Lung (tissue), 12 donors: ENCODE measurements around the gene NAB2. TPM values are rescaled to one million over a fixed set of nuclear protein-coding genes. Genes with fewer than 3 reads are reported as not detected.
A peak's percentile ranks its signal among the peaks of the same experiment; 100 is the strongest.

Source experiments
- ATAC-seq: fragments of 200-7000 bp; cut with Tn5 transposase; one replicate; pipeline ENCODE4 v1.9.1; 2020; ENCODE audit warnings: moderate number of reproducible peaks; ENCODE audit not compliant: insufficient read depth, low FRiP score
- DNase-seq, 3 donors: peaks; one replicate each; pipeline ENCODE4 v3.0.0-alpha.2; 2013 to 2017
- H3K27ac ChIP-seq, 2 donors: one replicate each; pipeline ENCODE4 v1.5.1; 2013; ENCODE audit warnings: mild to moderate bottlenecking in 2 of 2, moderate library complexity in 2 of 2, control low read depth in 1 of 2, inconsistent platforms in 1 of 2, low read depth in 1 of 2, low read length in 1 of 2
- H3K27me3 ChIP-seq, 3 donors: one replicate each; pipeline ENCODE4 v1.5.1; 2013; ENCODE audit warnings: low read length in 2 of 3; ENCODE audit not compliant: control insufficient read depth in 3 of 3, insufficient read depth in 3 of 3
- H3K36me3 ChIP-seq, 4 donors: one replicate each; pipeline ENCODE4 v1.5.1; 2013; ENCODE audit warnings: low read length in 4 of 4, mild to moderate bottlenecking in 1 of 4, moderate library complexity in 1 of 4; ENCODE audit not compliant: control insufficient read depth in 4 of 4, insufficient read depth in 4 of 4
- H3K4me1 ChIP-seq, 5 donors: one replicate each; pipeline ENCODE4 v1.5.1; 2013; ENCODE audit warnings: low read length in 5 of 5, mild to moderate bottlenecking in 2 of 5, moderate library complexity in 1 of 5; ENCODE audit not compliant: control insufficient read depth in 5 of 5, insufficient read depth in 5 of 5
- H3K4me3 ChIP-seq: one replicate; pipeline ENCODE4 v1.5.1; 2013; ENCODE audit warnings: mild to moderate bottlenecking, control low read depth, moderate library complexity
- H3K9ac ChIP-seq, 2 donors: one replicate each; pipeline ENCODE4 v1.5.1; 2013; ENCODE audit warnings: low read length in 2 of 2, control low read depth in 1 of 2; ENCODE audit not compliant: insufficient read depth in 1 of 2
- H3K9me3 ChIP-seq, 4 donors: one replicate each; pipeline ENCODE4 v1.5.1; 2013; ENCODE audit warnings: low read length in 3 of 4, mild to moderate bottlenecking in 1 of 4, moderate library complexity in 1 of 4; ENCODE audit not compliant: control insufficient read depth in 4 of 4, insufficient read depth in 3 of 4
- WGBS, 2 donors: extraction: QIAGEN DNeasy Blood & Tissue Kit; methylation state at CpG; one replicate each; pipeline ENCODE4 v1.1.7; 2013; 5-methylcytosine and 5-hydroxymethylcytosine counted together
- polyA plus RNA-seq, 2 donors: library from polyadenylated mRNA; stranded (reverse); fragments of 200-250 nt; gene quantifications; one replicate each; pipeline ENCODE4 v1.2.1, GENCODE V29; 2013
- total RNA-seq, 2 donors: library from RNA; depleted of rRNA in 1 of 2; stranded (reverse); fragments of >200 nt in 1 of 2; gene quantifications; one replicate each; pipeline ENCODE4 v1.2.1, GENCODE V29; 2014 to 2021
- TF ChIP-seq, protein P1 (sequence below): IDR thresholded peaks from 2 replicates; pipeline ENCODE4 v1.5.1; 2012; ENCODE audit warnings: mild to moderate bottlenecking; ENCODE audit errors: control extremely low read depth, extremely low read depth
- donor health status: control.
- donor health status: control.
- donor health status: Bipolar disorder and iron deficiency.
- donor health status: healthy.
- donor health status: DM: yes; HTN: yes; CAD: no.

Gene NAB2
- total and polyA plus RNA-seq, 4 donors, result 16.7 to 51.3 (median 38.9) TPM

DNA sequence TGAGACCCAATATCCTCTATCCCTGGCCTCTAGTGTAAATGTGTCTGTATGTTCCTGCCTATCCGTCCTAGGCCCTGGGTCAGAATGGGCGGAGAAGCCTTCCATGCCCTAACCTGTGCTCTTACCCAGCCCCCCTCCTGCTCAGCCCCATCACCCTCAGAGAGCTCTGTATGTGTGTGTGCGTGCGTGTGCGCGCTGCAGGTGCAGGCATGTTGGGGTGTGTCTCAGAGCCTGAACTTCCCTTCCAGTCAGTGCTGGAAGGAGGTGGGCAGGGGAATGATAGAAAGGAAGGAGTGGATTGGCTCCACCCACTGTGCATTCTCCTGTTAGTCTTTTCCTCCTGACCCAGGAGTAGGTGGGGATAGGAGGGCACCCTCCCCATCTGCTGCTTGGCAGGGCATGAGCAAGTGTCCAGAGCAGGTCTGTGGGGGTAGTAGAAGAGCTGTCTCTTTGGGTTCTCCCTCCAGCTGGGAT lies 7.2 kb downstream of the NAB2 start:
- Histone ChIP-seq H3K4me1 (peaks cover 0 to 33% (median 14%) of the 10 kb centered on the region in 5 donors), H3K9ac (no peak overlapping the region), H3K36me3 (peaks cover 11 to 74% (median 56%) of the 10 kb centered on the region in 4 donors), H3K27ac (no peak overlapping the region), H3K4me3 (no peak overlapping the region), H3K27me3 (no peaks in the 10 kb centered on the region), H3K9me3 (no peaks in the 10 kb centered on the region)
- ATAC-seq (no peak), DNase-seq (no peak)
- TF ChIP-seq, protein P1, sequence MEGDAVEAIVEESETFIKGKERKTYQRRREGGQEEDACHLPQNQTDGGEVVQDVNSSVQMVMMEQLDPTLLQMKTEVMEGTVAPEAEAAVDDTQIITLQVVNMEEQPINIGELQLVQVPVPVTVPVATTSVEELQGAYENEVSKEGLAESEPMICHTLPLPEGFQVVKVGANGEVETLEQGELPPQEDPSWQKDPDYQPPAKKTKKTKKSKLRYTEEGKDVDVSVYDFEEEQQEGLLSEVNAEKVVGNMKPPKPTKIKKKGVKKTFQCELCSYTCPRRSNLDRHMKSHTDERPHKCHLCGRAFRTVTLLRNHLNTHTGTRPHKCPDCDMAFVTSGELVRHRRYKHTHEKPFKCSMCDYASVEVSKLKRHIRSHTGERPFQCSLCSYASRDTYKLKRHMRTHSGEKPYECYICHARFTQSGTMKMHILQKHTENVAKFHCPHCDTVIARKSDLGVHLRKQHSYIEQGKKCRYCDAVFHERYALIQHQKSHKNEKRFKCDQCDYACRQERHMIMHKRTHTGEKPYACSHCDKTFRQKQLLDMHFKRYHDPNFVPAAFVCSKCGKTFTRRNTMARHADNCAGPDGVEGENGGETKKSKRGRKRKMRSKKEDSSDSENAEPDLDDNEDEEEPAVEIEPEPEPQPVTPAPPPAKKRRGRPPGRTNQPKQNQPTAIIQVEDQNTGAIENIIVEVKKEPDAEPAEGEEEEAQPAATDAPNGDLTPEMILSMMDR, result no peak
- WGBS, 2 donors, result 81 to 92% methylated on average over 6 of the region's 6 CpGs

DNA sequence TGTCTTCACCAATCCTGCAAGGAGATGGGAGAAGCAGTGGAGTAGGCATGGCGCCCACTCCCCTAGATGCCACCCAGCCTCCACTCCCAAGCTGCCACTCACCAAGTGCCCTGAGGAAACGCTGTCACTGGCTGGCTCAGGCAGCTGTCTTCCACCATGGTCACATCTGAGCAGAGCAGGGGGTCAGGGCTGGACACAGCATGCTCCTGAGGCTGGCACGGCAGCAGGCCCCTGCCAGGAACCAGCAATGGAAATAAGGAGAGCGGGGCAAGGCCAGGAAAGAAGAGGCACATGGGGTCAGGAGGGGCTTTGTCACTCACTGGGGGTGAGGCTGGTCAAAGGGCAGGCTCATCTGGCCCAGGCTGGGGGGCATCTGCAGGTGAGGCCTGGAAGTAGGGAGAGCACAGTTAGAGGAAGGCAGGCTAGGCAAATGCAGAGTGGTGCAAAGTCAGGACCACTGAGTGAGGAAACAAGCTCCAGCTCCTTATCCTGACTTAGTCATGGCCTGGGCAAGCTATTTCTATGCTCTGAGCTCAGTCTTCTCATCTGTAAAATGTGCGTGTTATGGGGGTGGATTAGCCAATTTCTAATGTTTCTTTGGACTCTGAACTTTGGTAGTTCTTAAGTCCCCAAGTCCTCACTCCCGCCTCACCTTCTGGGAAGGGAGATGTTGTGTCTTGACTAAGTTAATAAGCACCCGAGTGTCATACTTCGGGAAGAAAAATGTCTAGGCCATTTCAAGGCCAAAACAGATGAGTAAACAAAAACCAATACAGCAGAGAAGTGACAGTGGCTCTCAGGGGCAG lies 8.0 kb downstream of the NAB2 start:
- TF ChIP-seq, protein P1, result no peak
- no peaks in the 10 kb centered on the region for H3K9me3 ChIP-seq
- H3K4me1 ChIP-seq, result peaks cover 0 to 25% (median 11%) of the 10 kb centered on the region in 5 donors
- ATAC-seq (no peak), DNase-seq (no peak)
- WGBS, 2 donors, result 85 to 89% methylated on average over 8 of the region's 8 CpGs
- H3K36me3 ChIP-seq, result peaks cover 8 to 68% (median 51%) of the 10 kb centered on the region in 4 donors
- H3K9ac ChIP-seq, result no peak overlapping the region
- peak overlapping the region in 1 of 2 donors; percentile 38 for H3K27ac ChIP-seq
- H3K27me3 ChIP-seq, result no peaks in the 10 kb centered on the region
- no peak overlapping the region for H3K4me3 ChIP-seq

DNA sequence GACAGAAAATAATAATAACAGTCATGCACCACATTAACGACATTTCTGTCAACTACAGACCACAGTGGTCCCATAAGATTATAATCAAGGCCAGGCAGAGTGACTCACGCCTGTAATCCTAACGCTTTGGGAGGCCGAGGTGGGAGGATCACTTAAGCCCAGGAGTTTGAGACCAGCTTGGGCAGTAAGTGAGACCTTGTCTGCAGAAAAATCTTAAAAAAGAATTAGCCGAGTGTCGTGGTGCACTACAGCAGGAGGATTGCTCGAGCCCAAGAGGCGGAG lies 8.6 kb downstream of the NAB2 start:
- Histone ChIP-seq H3K27ac (no peak overlapping the region), H3K9ac (no peak overlapping the region), H3K4me1 (peaks cover 0 to 19% (median 11%) of the 10 kb centered on the region in 5 donors), H3K4me3 (no peak overlapping the region), H3K36me3 (peaks cover 4 to 68% (median 53%) of the 10 kb centered on the region in 4 donors), H3K27me3 (no peaks in the 10 kb centered on the region), H3K9me3 (no peaks in the 10 kb centered on the region)
- no peak for ATAC-seq
- 92 to 95% methylated on average over 8 of the region's 8 CpGs for WGBS, 2 donors
- TF ChIP-seq, protein P1, result no peak
- DNase-seq, result no peak

DNA sequence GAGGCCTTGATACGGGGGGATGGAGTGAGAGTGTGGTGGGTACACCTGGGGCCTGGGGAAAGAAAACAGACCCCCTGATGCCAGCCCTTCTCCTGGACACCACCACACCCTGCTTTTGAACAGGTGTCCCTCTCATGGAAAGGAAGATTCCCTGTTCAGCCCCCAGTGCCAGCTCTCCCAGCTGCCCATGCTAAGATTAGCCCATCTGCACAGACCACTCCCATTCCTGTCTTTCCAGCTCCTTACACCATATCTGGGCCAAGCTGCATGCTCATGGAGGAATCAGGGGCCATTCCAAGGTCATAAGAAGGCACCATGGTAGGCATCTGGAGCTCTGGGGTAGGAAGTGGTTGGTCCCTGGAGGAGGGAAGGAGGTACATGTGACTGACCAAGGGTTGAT lies 9.6 kb downstream of the NAB2 start:
- no peak overlapping the region for H3K4me3 ChIP-seq
- TF ChIP-seq, protein P1, result no peak
- H3K4me1 ChIP-seq, result peaks cover 0 to 13% (median 7%) of the 10 kb centered on the region in 5 donors
- H3K9me3 ChIP-seq, result no peaks in the 10 kb centered on the region
- H3K27ac ChIP-seq, result peak overlapping the region in 1 of 2 donors; percentile 5
- H3K9ac ChIP-seq, result no peak overlapping the region
- WGBS, 2 donors, result 91 to 94% methylated on average over 1 of the region's 1 CpG
- ATAC-seq (no peak), DNase-seq (no peak)
- peaks cover 4 to 61% (median 52%) of the 10 kb centered on the region in 4 donors for H3K36me3 ChIP-seq
- H3K27me3 ChIP-seq, result no peaks in the 10 kb centered on the region
